Measurements from ENCODE around the gene BRD4.
A peak's percentile ranks its signal among the peaks of the same experiment; 100 is the strongest.

The BRD4 gene

DNA sequence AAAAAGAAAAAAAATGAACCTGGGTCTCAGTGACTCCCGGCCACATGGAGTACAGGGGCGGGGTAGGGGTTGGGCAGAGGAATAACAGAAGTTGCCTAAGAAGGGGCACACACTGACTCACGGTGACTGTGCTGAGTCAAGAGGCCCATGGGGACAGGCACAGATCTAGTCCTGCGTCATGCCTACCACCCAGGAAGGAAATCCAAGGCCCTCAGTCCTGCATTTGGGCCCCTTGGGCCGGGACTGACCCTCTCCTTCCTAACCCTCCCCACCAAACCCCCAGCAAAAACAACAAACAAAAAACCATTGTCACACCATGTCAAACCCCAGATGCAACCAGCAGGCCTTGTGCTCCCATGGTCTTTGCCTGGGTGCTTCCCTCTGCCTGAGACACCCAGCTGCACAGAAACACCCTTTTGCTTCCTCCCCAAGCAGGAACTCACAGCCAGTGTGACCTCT lies 122.0 kb downstream of the BRD4 start:
- ChIA-PET CTCF (interaction anchor here (0.6 kb wide), 1 partner anchor 14 kb away, joined by 3 read pairs; no protein-coding TSS in a partner anchor), POLR2A (interaction anchor here (1.9 kb wide), 1 partner anchor 10 kb away, joined by 6 read pairs; the partner anchor contains the start of gene NOTCH3)
- no peak overlapping the region for H3K27ac ChIP-seq (ENCODE audit: extremely low read depth, low read depth, low read length)
- H3K9me3 ChIP-seq (ENCODE audit: control insufficient read depth, insufficient read depth, low read depth, low read length) = no peaks in the 10 kb centered on the region
- no peak overlapping the region for H3K4me3 ChIP-seq (ENCODE audit: low read depth, low read length)
- H3K36me3 ChIP-seq (ENCODE audit: control insufficient read depth in 2 of 2, insufficient read depth in 1 of 2, low read length in 2 of 2) = no peaks in the 10 kb centered on the region
- TF ChIP-seq KLF8 (tag by site-specific recombination; IDR thresholded peaks at IDR 0.05) (no peak), ZIC2 (tag by site-specific recombination; IDR thresholded peaks at IDR 0.05) (0 out of 2 replicates have a peak, but pooled peaks have one; percentile 12), ZNF549 (tag by site-specific recombination; IDR thresholded peaks at IDR 0.05) (no peak), ZNF626 (tag by site-specific recombination; IDR thresholded peaks at IDR 0.05) (no peak), ZNF311 (tag by site-specific recombination; IDR thresholded peaks at IDR 0.05; ENCODE audit: borderline replicate concordance) (no peak), ZNF473 (tag by site-specific recombination; IDR thresholded peaks at IDR 0.05) (no peak), ZBTB17 (tag by site-specific recombination; IDR thresholded peaks at IDR 0.05) (no peak)
- TF ChIP-seq, protein P1, sequence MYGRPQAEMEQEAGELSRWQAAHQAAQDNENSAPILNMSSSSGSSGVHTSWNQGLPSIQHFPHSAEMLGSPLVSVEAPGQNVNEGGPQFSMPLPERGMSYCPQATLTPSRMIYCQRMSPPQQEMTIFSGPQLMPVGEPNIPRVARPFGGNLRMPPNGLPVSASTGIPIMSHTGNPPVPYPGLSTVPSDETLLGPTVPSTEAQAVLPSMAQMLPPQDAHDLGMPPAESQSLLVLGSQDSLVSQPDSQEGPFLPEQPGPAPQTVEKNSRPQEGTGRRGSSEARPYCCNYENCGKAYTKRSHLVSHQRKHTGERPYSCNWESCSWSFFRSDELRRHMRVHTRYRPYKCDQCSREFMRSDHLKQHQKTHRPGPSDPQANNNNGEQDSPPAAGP (tag by site-specific recombination; IDR thresholded peaks at IDR 0.05) = peak; percentile 31; the same call in 1 of the 2 replicates
- no peaks in the 10 kb centered on the region for H3K4me1 ChIP-seq (ENCODE audit: control insufficient read depth, insufficient read depth, low read length)

DNA sequence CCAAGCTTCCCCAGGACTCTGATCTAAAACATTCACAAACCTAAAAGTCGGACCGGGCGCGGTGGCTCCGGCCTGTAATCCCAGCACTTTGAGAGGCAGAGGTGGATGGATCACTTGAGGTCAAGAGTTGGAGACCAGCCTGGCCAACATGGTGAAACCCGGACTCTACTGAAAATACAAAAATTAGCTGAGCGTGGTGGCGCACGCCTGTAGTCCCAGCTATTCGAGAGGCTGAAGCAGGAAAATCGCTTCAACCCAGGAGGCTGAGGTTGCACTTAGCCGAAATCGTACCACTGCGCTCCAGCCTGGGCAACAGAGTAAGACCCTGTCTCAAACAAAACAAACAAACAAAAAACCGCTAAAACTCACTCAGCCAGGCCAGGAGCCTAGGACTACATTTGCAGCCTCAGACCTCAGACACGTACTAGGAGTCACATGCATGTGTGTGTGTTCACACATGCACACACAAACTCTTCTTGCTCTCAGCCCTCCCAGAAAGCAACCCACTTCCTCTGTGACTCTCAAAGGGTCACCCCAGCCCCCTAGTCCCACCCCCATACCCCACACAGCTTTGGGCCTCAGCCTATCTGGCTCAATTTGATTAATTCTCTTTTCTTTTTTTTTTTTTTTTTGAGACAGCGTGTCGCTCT lies 130.8 kb downstream of the BRD4 start:
- H3K36me3 ChIP-seq (ENCODE audit: control insufficient read depth in 2 of 2, insufficient read depth in 1 of 2, low read length in 2 of 2) = peaks cover 0 to 23% of the 10 kb centered on the region in 2 experiments; a peak in 1 of 3 replicates
- no peaks in the 10 kb centered on the region for H3K4me1 ChIP-seq (ENCODE audit: control insufficient read depth, insufficient read depth, low read length)
- ChIA-PET CTCF (no interaction called here), POLR2A (no interaction called here)
- no peak for TF ChIP-seq ZNF324 (tag by site-specific recombination; IDR thresholded peaks at IDR 0.05)
- peak; percentile 78 for TF ChIP-seq ZNF121 (tag by site-specific recombination; IDR thresholded peaks at IDR 0.05)
- TF ChIP-seq ZNF660 (tag by site-specific recombination; IDR thresholded peaks at IDR 0.05) = no peak
- TF ChIP-seq, protein P2, sequence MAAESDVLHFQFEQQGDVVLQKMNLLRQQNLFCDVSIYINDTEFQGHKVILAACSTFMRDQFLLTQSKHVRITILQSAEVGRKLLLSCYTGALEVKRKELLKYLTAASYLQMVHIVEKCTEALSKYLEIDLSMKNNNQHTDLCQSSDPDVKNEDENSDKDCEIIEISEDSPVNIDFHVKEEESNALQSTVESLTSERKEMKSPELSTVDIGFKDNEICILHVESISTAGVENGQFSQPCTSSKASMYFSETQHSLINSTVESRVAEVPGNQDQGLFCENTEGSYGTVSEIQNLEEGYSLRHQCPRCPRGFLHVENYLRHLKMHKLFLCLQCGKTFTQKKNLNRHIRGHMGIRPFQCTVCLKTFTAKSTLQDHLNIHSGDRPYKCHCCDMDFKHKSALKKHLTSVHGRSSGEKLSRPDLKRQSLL (tag by site-specific recombination; IDR thresholded peaks at IDR 0.05) = no peak
- H3K9me3 ChIP-seq (ENCODE audit: control insufficient read depth, insufficient read depth, low read depth, low read length) = no peaks in the 10 kb centered on the region
- H3K4me3 ChIP-seq (ENCODE audit: low read depth, low read length) = no peak overlapping the region
- no peak overlapping the region for H3K27ac ChIP-seq (ENCODE audit: extremely low read depth, low read depth, low read length)

DNA sequence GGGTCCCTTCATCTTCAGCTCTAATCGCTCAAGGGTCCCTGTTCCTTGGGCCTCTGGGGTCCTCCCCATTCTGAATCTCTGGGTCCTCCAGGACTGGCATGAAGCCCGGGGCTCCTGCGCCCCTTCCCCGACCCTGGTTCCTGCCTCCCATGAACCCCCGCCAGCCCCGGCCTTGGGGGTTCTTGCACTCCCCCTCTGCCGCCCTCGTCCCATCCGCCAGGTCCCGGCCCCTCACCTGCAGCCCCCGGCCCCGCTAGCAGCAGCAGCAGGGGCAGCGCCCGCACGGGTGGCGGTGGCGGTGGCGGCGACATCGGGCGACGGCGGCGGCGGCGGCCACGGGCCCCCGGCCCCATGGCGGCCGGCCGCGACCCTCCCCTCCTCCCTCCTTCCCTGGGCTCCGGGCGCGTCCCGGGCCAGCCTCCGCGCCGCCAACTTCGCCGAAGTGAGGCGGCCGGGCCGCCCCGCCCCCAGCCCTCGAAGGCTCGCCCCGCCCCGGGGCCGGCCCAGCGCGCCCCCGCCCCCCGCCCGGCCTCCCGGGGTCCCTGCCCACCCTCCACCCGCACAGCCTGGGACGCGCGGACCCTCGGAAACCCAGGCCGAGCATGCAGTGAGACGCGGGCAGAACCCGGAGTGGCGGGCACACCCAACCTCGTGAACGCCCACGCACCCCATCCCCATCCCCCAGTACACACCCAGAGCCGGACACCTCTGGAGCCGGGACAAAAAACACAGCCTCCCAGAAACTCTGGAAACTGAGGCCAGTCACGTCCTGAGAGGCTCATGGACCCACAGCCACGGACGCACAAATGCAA lies 131.6 kb downstream of the BRD4 start, which contains the start of gene NOTCH3:
TSS of gene NOTCH3 (minus strand) at position 443 of the 812 bp plus-strand sequence. CDS start at position 353, 90 bp downstream.
- Histone ChIP-seq H3K27ac (ENCODE audit: extremely low read depth, low read depth, low read length) (peak within 1 kb of the TSS; percentile 71; the same call in 1 of the 2 replicates), H3K36me3 (ENCODE audit: control insufficient read depth in 2 of 2, insufficient read depth in 1 of 2, low read length in 2 of 2) (peaks cover 0 to 26% of the 10 kb centered on the region in 2 experiments; a peak in 1 of 3 replicates), H3K4me3 (ENCODE audit: low read depth, low read length) (peak within 1 kb of the TSS; percentile 62), H3K4me1 (ENCODE audit: control insufficient read depth, insufficient read depth, low read length) (no peaks in the 10 kb centered on the region), H3K9me3 (ENCODE audit: control insufficient read depth, insufficient read depth, low read depth, low read length) (no peaks in the 10 kb centered on the region)
- ChIA-PET CTCF (interaction anchor here (0.9 kb wide), 1 partner anchor 49 kb away, joined by 5 read pairs; no protein-coding TSS in a partner anchor), POLR2A (interaction anchor here (1.1 to 1.2 kb wide), 2 partner anchors 9 to 219 kb away, joined by 3 to 6 read pairs; no protein-coding TSS in a partner anchor)
- no peak for TF ChIP-seq ZNF2 (tag by site-specific recombination; IDR thresholded peaks at IDR 0.05)
- TF ChIP-seq ZNF843 (tag by site-specific recombination; IDR thresholded peaks at IDR 0.05) = no peak
- no peak for TF ChIP-seq ZNF19 (tag by site-specific recombination; IDR thresholded peaks at IDR 0.05; ENCODE audit: low read depth)
- TF ChIP-seq SP7 (tag by site-specific recombination; IDR thresholded peaks at IDR 0.05) = 0 out of 2 replicates have a peak, but pooled peaks have one; percentile 15
- 0 out of 2 replicates have a peak, but pooled peaks have one; percentile 11 for TF ChIP-seq SP3 (tag by site-specific recombination; IDR thresholded peaks at IDR 0.05)
- no peak for TF ChIP-seq ZNF585B (tag by site-specific recombination; IDR thresholded peaks at IDR 0.05)
- TF ChIP-seq ZBTB7A (tag by site-specific recombination; IDR thresholded peaks at IDR 0.05; ENCODE audit: low read depth) = peak; percentile 64; the same call in 1 of the 2 replicates
- TF ChIP-seq ZFHX2 (tag by site-specific recombination; conservative IDR thresholded peaks at IDR 0.05) = peak; percentile 51
- no peak for TF ChIP-seq ZNF677 (tag by site-specific recombination; IDR thresholded peaks at IDR 0.05)
- no peak for TF ChIP-seq ZNF785 (tag by site-specific recombination; IDR thresholded peaks at IDR 0.05)
- 0 out of 2 replicates have a peak, but pooled peaks have one; percentile 21 for TF ChIP-seq ZXDB (tag by site-specific recombination; IDR thresholded peaks at IDR 0.05)
- TF ChIP-seq ZNF23 (tag by site-specific recombination; IDR thresholded peaks at IDR 0.05; ENCODE audit: borderline replicate concordance) = no peak
- TF ChIP-seq GLI4 (tag by site-specific recombination; IDR thresholded peaks at IDR 0.05) = no peak
- TF ChIP-seq ZFP3 (tag by site-specific recombination; IDR thresholded peaks at IDR 0.05; ENCODE audit: low read depth) = no peak
- no peak for TF ChIP-seq ZNF354C (tag by site-specific recombination; IDR thresholded peaks at IDR 0.05; ENCODE audit: borderline replicate concordance, low read depth)
- 0 out of 2 replicates have a peak, but pooled peaks have one; percentile 4 for TF ChIP-seq GLIS2 (tag by site-specific recombination; IDR thresholded peaks at IDR 0.05)
- 0 out of 2 replicates have a peak, but pooled peaks have one; percentile 1 for TF ChIP-seq ZBTB17 (tag by site-specific recombination; IDR thresholded peaks at IDR 0.05)

Measured in HEK293 (cell line).